Stimulated activated CD4-positive, alpha-beta T cell treated with anti-CD3 and anti-CD28 coated beads, TNF-alpha, amount 100 ng/mL, for 24 hours (primary cell): ENCODE measurements around the gene TRIM25.

Experiments
- DNase-seq, 3 experiments: peaks; one replicate each; pipeline ENCODE4 v3.0.0-alpha.2; 2020; ENCODE audit warnings: low read depth in 3 of 3

The TRIM25 gene

GRCh38 chr17:56894859-56895455 is 18.9 kb downstream of the TRIM25 start:
- DNase-seq, result no peak

DNA sequence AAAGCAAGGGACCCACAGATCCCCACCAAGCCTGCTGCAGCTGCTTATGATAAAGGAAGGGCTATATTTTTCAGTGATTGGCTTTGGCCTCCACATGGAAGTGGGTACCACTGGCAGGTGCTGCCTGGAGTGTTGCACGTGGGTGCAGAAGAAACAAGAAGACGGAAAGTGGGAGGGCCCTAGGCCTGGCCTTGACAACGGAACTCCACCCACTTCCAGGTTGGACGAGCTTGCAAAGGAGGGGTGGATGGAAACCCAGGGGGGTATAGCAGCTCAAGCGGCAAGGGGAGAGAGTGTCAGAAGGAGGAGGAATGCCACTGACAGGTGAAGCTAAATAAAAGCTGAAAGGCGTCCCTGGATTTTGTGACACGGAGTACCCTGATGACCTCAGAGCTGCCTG is 20.3 kb downstream of the TRIM25 start:
- no peak for DNase-seq

DNA sequence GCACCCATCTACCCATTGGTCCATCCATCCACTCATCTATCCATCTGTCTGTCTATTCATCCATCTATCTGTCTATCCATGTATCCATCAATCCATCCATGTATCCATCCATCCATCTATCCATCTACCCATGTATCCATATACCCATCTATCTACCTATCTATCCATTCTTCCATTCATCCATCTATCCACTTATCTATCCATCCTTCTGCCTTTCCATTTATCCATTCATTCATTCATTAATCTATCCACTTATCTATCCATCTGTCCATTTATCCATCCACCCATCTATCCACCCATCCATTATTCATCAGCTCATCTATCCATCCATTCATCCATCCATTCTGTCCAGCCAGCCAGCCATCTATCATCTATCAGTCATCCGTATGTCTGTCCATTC is 21.5 kb downstream of the TRIM25 start:
- DNase-seq, result no peak

- peak in 1 of 3 experiments; percentile 52 for DNase-seq
Observed at GRCh38 chr17:56891751-56892150, 22.1 kb downstream of the TRIM25 start.

DNA sequence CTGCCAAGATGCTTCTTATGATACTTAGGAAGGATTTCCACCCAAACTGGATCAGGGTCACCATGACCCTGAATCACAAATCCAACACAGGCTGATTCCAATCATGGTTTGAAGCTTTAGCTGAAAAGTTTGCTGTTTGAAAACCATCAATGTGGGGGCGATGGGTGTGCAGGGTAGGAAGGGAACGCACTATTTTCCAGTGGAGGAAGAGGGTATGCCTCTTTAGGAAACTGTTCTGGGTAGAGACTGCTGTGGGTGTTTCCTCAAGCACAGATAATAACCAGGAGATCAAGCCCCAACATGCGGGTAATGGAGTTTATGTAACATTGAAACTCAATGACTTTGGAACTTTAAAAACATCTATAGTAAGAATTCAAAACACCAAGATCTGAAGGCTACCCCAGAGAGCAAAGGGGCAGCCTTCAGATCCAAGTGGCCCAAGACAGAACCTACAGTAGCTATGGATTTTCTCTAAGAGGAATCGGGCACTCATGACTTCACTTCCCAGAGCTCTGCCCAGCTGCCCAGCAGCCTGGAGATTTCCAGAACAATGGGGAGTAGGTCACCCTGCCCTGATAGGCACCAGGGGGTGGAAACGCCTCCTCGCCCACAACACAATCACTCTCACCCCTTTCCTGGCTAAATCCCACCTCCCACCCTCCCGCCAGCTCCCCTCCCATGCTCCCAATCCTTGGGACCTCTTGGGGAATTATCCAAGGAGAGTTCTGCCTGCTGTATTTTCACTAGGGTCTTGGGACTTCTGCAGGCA is 22.8 kb downstream of the TRIM25 start:
- no peak for DNase-seq

- no peak for DNase-seq
Observed at GRCh38 chr17:56890390-56890789, 23.5 kb downstream of the TRIM25 start.

DNA sequence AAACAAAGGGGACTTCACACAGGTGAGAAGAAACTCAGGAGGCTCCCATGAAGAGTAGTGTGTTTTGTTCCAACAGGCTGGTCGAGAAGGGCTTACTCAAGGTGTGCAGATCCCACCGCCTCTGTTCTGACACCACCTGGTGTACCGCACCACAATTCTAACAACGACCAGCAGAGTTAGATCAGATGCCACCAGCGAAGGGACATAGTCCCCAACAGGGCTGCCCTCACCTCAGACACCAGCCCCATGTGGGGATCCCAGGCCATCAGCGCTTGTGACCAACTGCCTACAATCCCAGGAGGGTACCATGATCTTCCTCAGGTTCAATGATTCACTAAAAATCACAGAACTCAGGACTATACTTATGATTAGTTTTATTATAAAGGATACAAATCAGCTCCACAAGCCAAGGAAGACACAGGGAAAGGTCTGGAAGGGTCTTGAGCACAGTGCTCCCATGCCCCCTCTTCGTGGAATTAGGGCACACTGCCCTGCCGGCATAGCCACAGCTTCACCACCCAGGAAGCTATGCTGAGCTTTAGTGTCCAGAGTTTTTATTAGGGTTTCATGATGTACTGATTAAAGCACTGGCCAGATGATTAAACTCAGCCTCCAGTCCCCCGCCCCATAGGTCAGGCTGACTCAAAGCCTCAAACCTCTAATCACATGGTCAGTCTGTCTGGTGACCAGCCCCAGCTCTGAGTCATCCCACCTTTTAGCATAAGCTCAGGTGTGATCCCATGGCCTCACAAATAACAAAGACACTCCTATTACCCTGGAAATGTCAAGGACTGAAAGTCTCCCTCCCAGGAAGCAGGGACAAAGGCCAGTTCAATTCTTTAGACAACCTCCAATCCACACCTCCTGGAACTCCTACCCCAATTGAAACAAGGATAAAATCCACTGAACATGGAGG is 26.0 kb downstream of the TRIM25 start:
- no peak for DNase-seq

DNA sequence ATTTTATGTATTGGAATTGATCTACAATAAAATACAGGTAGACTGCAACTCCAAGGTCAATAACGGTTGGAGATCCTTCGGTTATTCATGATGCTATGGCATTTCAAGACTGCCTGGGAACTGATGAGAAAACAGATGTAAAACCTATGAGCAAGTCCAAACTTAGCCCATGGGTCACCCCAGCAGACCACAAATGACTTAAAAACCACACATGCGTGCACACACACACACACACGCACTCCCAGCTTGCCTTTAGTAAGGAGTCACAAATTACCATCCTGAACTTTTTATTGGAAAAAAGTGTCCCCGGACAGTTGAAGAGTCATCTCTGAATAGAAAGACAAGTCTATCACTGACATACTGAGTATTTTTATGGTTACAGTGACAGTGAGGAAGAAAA is 26.7 kb downstream of the TRIM25 start:
- no peak for DNase-seq

DNA sequence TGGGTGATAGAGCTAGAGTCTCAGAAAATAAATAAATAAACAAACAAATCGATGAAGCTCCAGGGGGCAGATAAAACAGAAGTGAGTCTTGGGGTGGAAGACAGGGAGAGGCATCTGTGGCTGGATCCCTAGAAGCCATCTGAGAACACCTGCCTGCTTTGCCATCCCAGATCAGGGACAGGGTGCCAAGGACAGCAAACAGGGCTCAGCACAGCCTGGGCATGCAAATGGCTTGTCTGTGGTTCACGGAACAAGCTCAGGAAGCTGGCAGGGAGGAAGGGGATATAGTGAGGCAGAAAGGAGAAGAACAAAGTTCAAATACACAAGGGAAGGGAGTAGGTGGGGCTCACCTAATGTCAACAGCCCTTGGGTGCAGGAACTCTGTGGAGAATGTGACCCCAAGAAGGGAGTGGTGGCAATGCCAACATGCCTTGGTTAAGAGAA is 27.5 kb downstream of the TRIM25 start:
- DNase-seq, result no peak

DNA sequence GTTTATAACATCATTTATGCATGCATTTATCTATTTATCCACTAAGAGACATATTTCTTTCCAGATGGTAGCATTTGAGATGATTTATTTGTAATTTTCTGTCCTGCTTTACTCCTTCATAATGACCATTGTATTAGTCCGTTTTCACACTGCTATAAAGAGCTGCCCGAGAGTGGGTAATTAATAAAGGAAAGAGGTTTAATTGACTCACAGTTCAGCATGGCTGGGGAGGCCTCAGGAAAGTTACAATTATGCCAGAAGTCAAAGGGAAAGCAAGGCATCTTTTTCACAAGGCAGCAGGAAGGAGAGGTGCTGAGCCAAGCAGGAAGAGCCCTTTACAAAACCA is 28.6 kb downstream of the TRIM25 start:
- no peak for DNase-seq

DNA sequence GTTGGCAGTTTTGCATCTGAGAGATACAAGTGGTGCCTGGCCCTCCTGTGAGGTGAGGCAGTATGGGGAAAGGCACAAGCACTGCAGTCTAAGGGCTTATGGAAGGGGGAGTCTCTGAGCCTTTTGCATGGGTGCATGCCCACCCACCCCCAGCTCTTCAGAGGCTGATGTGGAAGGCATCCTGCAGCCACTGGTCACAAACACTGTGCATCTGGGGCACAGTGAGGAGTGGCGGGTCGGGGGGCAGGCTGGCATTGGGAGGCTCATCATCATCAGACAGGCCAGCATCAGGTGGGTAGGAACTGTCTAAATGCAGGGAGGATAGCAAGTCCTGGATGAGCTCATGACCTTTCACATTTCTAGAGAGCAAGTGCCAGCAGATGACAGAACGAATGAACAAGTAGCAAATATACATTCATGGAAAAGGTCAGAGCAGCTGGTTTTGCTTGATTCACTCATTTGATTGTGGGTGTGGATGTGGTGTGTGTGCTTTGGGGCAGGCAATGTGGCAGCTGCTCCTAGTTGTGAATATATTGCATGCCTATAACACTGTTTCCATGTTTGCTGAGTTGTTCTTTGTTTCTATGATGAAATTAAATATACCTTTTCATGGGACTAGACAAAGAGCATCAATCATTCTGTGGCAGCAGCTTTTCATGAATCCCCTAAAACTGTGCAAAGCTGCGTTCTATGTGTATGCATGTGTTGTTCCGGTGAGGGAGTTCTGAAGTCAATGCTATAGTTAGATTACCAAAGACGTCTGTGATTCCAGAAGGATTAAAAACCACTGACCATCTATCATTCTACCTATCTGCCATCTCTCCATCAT is 29.2 kb downstream of the TRIM25 start:
- DNase-seq, result no peak

DNA sequence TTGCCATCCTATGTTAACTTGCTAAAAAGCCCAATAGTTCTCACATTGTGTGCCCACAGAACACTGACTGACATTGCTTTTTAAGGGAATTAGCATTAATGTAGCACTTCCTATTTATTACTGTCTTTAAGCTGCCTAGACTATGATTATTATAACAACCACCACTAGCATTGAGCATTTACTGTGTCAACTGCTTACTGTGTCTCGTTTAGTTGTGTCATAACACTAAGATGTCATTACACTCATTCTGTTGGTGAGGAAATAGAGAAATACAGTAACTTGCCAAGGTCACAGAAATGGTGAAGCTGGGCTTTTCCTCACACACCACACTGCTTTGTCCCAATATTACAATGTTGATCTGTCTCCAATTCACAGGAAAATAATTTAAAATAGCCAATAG is 30.2 kb downstream of the TRIM25 start:
- no peak for DNase-seq

DNA sequence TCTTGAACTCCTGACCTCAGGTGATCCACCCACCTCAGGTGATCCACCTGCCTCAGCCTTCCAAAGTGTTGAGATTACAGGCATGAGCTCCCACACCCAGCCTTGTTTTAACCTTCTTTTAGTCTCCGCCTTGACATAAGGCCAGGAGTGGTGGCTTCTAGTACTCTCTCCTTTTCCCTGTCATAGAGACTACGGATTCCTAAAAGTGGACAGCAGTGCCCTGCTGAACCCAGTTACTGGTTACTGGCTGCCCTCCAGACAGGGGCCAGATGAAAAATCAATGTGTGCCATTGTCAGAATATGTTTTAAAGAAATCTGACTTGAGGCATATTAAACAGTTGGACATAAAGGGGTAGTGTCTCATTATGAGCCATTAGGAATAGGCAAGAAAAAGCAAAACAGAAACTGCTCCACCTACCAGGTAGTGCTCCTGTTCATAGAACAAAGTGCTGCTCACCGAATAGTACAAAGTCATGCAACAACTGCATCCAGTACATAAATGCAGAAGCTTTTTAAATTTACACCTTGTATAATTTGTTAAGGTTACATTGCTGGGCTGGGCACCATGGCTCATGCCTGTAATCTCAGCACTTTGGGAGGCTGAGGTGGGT is 32.1 kb downstream of the TRIM25 start:
- no peak for DNase-seq

- DNase-seq, result no peak
Observed at GRCh38 chr17:56880571-56880970, 33.3 kb downstream of the TRIM25 start.

DNA sequence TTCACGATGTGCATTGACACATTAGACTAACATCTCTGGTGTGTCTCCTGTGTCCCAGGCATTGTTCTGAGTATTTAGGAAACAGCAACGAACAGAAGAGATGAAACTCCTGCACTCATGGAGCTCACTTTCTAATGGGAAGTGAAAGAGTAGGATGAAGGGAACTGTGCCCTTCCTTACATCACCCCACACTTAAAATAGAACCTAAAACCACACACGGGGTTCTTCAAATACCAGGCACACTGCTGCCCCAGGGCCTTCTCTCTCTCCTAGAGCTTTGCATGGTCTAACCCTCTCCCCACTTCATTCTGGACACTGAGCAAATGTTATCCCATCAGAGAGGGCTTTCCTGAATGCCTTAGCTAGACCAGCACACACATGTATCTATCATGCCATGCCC is 33.7 kb downstream of the TRIM25 start:
- no peak for DNase-seq

DNA sequence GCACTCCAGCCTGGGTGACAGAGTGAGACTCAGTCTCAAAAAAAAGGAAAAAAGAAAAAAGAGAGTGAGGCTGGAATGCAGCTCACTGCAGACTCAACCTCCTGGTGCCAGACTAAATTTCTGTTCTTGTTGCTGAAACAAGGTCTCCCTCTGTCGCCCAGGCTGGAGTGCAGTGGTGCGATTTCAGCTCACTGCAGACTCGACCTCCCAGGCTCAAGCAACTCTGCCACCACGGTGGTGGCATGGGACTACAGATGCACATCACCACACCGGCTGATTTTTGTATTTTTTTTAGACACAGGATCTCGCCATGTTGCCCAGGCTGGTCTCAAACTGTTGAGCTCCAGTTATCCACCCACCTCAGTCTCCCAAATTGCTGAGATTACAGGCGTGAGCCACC is 34.6 kb downstream of the TRIM25 start:
- no peak for DNase-seq

DNA sequence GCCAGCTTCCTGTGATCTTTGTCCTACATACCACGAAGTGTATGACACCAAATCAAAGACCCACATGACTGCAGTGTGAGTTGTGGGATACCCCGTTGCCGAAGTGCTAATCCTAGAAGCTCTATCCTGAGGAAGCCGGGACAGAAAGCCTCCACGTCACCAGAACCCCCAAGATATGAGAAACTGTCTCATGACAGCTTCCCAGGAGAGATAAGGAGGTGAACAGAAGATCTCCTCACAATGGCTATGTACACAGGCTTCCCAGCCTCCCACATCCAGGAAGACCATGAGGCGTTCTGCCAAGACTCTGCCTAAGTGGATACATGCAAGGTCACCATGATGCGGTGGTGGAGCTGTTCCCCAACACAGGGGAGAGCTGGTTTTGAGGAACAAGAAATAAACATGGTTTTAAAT is 37.1 kb downstream of the TRIM25 start:
- no peak for DNase-seq

GRCh38 chr17:56870081-56870651 is 43.7 kb downstream of the TRIM25 start:
- no peak for DNase-seq

- no peak for DNase-seq
Observed at GRCh38 chr17:56868716-56869115, 45.1 kb downstream of the TRIM25 start.

DNA sequence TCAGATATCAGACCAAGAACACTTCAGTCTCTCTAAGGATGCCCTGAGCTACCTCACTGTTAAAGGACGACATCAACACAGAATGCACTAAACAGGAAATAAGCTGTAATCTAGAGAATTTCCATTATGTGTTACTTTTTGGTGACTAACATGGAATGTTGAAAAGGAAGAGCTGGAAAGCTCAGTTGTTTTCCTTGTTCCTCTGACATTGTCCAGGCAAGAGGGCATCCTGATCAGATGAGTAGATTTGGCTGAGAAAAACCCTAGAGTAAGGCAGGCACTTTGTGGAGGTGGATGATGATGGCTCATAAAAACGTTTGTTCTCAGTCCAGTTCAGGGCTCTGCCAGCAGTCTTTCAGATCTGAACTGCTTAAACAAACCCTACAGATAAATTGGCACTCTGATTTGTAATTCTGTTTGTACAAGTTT is 45.9 kb downstream of the TRIM25 start:
- DNase-seq, result no peak

DNA sequence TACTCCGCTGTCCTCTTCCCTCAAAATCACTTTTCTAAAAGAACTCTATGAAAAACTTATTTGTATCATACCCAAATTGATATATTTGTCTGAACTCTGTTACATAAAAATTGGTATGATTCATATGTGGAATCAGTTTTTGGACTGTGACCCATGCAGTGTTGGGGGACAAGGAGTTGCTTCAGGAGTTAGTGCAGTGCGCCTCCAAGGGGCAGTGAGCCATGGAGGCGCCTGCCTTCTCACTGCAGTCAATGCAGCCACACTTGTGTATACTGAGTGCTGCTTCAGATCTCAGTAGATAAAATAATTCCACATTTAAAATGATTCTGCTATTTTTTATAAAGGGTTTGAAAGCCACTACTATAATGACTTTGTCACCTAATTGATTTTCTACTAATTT is 47.4 kb downstream of the TRIM25 start:
- no peak for DNase-seq
